Activated CD8-positive, alpha-beta T cell treated with anti-CD3 and anti-CD28 coated beads for 36 hours (primary cell): ENCODE results near the gene NDE1. TPM values are rescaled to one million over a fixed set of nuclear protein-coding genes. Genes with fewer than 3 reads are reported as not detected.

Experiments
- ATAC-seq: fragments of 200-7000 bp; cut with Tn5 transposase; one replicate; pipeline ENCODE4 v1.10.0; 2021; ENCODE audit warnings: mild to moderate bottlenecking, moderate library complexity
- CTCF ChIA-PET: fragments of 350-600 bp; sonication (Branson Sonifier 250); formaldehyde crosslinking; loops from one replicate; lab custom pipeline; 2021; ENCODE audit warnings: antibody characterized with exemption; lab: Charles Lee
- POLR2A ChIA-PET: fragments of 350-600 bp; sonication (Branson Sonifier 250); formaldehyde crosslinking; loops from one replicate; lab custom pipeline; 2021; ENCODE audit warnings: antibody characterized with exemption; lab: Charles Lee
- DNase-seq: peaks from one replicate; pipeline ENCODE4 v3.0.0-alpha.2; 2020
- H3K27ac Mint-ChIP-seq: one replicate; pipeline ENCODE4 v1.8.0; 2021; ENCODE audit warnings: mild to moderate bottlenecking, mixed read lengths
- H3K27me3 Mint-ChIP-seq: one replicate; pipeline ENCODE4 v1.8.0; 2021; ENCODE audit warnings: mixed read lengths
- H3K36me3 Mint-ChIP-seq: one replicate; pipeline ENCODE4 v1.8.0; 2021; ENCODE audit warnings: low read depth, mixed read lengths
- H3K4me1 Mint-ChIP-seq: one replicate; pipeline ENCODE4 v1.8.0; 2021; ENCODE audit warnings: low read depth, mixed read lengths
- H3K4me3 Mint-ChIP-seq: one replicate; pipeline ENCODE4 v1.8.0; 2021; ENCODE audit warnings: mild to moderate bottlenecking, moderate library complexity, mixed read lengths
- H3K9me3 Mint-ChIP-seq: one replicate; pipeline ENCODE4 v1.8.0; 2021; ENCODE audit warnings: mixed read lengths
- CTCF ChIP-seq: fragments of 200-600 bp; IDR thresholded peaks from one replicate; pipeline ENCODE4 v1.8.0; 2022; ENCODE audit warnings: antibody characterized with exemption, mild to moderate bottlenecking
- intact Hi-C: fragments of 100-400 bp; cut with micrococcal nuclease; formaldehyde crosslinking; loops from one replicate; pipeline ENCODE4 v1.10.0; 2022
- total RNA-seq, 2 experiments: library from RNA; stranded (reverse); gene quantifications; one replicate each; pipeline ENCODE4 v1.2.3, GENCODE V29; 2021

Gene NDE1
- total RNA-seq, 2 experiments from 2014 or later: 97.6 to 103 TPM

GRCh38 chr16:15707332-15707731, 57.3 kb downstream of the NDE1 start:
- Mint-ChIP-seq H3K27me3 (no peaks in the 10 kb centered on the region), H3K4me3 (no peak overlapping the region), H3K36me3 (peaks cover 7% of the 10 kb centered on the region), H3K27ac (no peak overlapping the region), H3K4me1 (peaks cover 15% of the 10 kb centered on the region), H3K9me3 (no peaks in the 10 kb centered on the region)
- CTCF ChIA-PET: interaction anchor here (0.6 kb wide), 1 partner anchor 95 kb away, joined by 3 read pairs; no protein-coding TSS in a partner anchor
- POLR2A ChIA-PET: no interaction called here
- ATAC-seq: no peak
- TF ChIP-seq CTCF: no peak
- intact Hi-C loops: no loop called here
- DNase-seq: no peak

- Mint-ChIP-seq H3K4me3 (no peak overlapping the region), H3K4me1 (peaks cover 13% of the 10 kb centered on the region), H3K36me3 (peaks cover 8% of the 10 kb centered on the region), H3K27me3 (no peaks in the 10 kb centered on the region), H3K27ac (no peak overlapping the region), H3K9me3 (no peaks in the 10 kb centered on the region)
- TF ChIP-seq CTCF: no peak
- POLR2A ChIA-PET: interaction anchor here (1.0 kb wide), 1 partner anchor 15 kb away, joined by 3 read pairs; no protein-coding TSS in a partner anchor
- no peak for DNase-seq
- ATAC-seq: no peak
- CTCF ChIA-PET: no interaction called here
- intact Hi-C loops: no loop called here
Measured at GRCh38 chr16:15708096-15708495, 58.1 kb downstream of the NDE1 start.

GRCh38 chr16:15708997-15709396, 59.0 kb downstream of the NDE1 start:
- peaks cover 9% of the 10 kb centered on the region for H3K4me1 Mint-ChIP-seq
- H3K9me3 Mint-ChIP-seq: no peaks in the 10 kb centered on the region
- peaks cover 10% of the 10 kb centered on the region for H3K36me3 Mint-ChIP-seq
- ChIA-PET POLR2A (interaction anchor here (0.7 kb wide), 1 partner anchor 67 kb away, joined by 3 read pairs; the partner anchor contains the start of gene MARF1), CTCF (no interaction called here)
- no peak for TF ChIP-seq CTCF
- no peak overlapping the region for H3K27ac Mint-ChIP-seq
- H3K4me3 Mint-ChIP-seq: no peak overlapping the region
- intact Hi-C loops: no loop called here
- H3K27me3 Mint-ChIP-seq: no peaks in the 10 kb centered on the region
- no peak for DNase-seq
- ATAC-seq: no peak

GRCh38 chr16:15714393-15715172, 64.5 kb downstream of the NDE1 start:
- H3K27me3 Mint-ChIP-seq: no peaks in the 10 kb centered on the region
- H3K4me3 Mint-ChIP-seq: no peak overlapping the region
- no peak for TF ChIP-seq CTCF
- DNase-seq: no peak
- H3K9me3 Mint-ChIP-seq: no peaks in the 10 kb centered on the region
- H3K36me3 Mint-ChIP-seq: peaks cover 9% of the 10 kb centered on the region
- no peak for ATAC-seq
- H3K27ac Mint-ChIP-seq: no peak overlapping the region
- intact Hi-C loops: no loop called here
- POLR2A ChIA-PET: interaction anchor here (0.8 to 1.0 kb wide), 2 partner anchors 13 to 43 kb away, joined by 3 read pairs; no protein-coding TSS in a partner anchor
- CTCF ChIA-PET: no interaction called here
- H3K4me1 Mint-ChIP-seq: no peaks in the 10 kb centered on the region

- Mint-ChIP-seq H3K36me3 (peaks cover 11% of the 10 kb centered on the region), H3K4me1 (no peaks in the 10 kb centered on the region), H3K9me3 (no peaks in the 10 kb centered on the region), H3K4me3 (no peak overlapping the region), H3K27ac (no peak overlapping the region), H3K27me3 (no peaks in the 10 kb centered on the region)
- DNase-seq: no peak
- intact Hi-C loops: no loop called here
- no peak for TF ChIP-seq CTCF
- ATAC-seq: no peak
- ChIA-PET CTCF (no interaction called here), POLR2A (interaction anchor here (1.0 kb wide), 1 partner anchor 42 kb away, joined by 3 read pairs; no protein-coding TSS in a partner anchor)
Measured at GRCh38 chr16:15715221-15715620, 65.2 kb downstream of the NDE1 start.
